ENCODE results near the gene USP34. TPM values are rescaled to one million over a fixed set of nuclear protein-coding genes. Genes with fewer than 3 reads are reported as not detected.

The USP34 gene
- total and polyA plus RNA-seq, 2 of the 8 experiments (the other 6 are each of a cell fraction or from before 2014, with no cell fraction given), result 56.7 to 91.7 TPM

DNA sequence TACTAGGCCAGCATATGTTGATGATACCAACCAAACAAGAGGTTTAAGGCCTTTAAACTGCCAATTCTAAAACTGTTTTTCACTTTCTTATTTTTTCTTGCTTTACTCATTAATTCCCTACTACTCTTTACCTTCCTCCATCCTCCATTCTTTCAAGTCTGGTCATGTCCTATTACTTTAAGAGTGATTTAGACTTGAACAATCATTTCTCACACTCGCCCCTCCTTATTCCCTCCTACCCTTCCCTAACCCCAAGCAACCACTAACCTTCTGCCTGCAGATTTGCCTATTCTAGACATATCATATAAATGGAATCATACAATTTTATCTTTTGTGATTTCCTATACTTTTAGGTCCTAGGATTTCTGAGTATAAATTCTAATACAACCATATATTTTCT lies 127.7 kb downstream of the USP34 start:
- no peak overlapping the region for H3K4ac ChIP-seq (replicated peaks; ENCODE audit: insufficient read length, low read depth, low read length)
- H2BK5ac ChIP-seq (ENCODE audit: low read depth, low read length), result no peak overlapping the region
- 86% methylated on average over 1 of the region's 1 CpG; no CpG with 5 or more reads in 1 of the 2 experiments for WGBS, 2 experiments (ENCODE audit: extremely low coverage in 1 of 2, insufficient coverage in 1 of 2, insufficient read length in 1 of 2, insufficient replicate concordance in 2 of 2, low coverage in 1 of 2, low lambda C conversion rate in 2 of 2, missing lambda C conversion rate in 1 of 2)
- ChIA-PET CTCF (ENCODE audit: partially characterized antibody) (no interaction called here), POLR2A (ENCODE audit: partially characterized antibody) (no interaction called here)
- no peak overlapping the region for H3K23ac ChIP-seq (ENCODE audit: insufficient read length)
- H3K79me1 ChIP-seq (ENCODE audit: low read depth, low read length), result no peaks in the 10 kb centered on the region
- no peaks in the 10 kb centered on the region for H3K9me3 ChIP-seq (ENCODE audit: insufficient read depth in 2 of 2, low read depth in 1 of 2, low read length in 1 of 2)
- H3K4me1 ChIP-seq (replicated peaks in 1 of 4; ENCODE audit: control insufficient read depth in 3 of 4, insufficient read depth in 4 of 4, low read length in 3 of 4), result no peaks in the 10 kb centered on the region
- no peaks in the 10 kb centered on the region; a peak in 1 of 4 replicates for H3K79me2 ChIP-seq (ENCODE audit: control insufficient read depth in 1 of 2, insufficient read depth in 2 of 2, low read length in 2 of 2)
- no peak overlapping the region for H2BK20ac ChIP-seq (ENCODE audit: low read length)
- no peak overlapping the region for H2AFZ ChIP-seq (ENCODE audit: low read length)
- no peak overlapping the region for H2AK5ac ChIP-seq (ENCODE audit: low read depth, low read length)
- H3K27ac ChIP-seq (ENCODE audit: low read depth, low read length), result no peak overlapping the region
- H3K9ac ChIP-seq (replicated peaks in 1 of 4; ENCODE audit: extremely low read depth in 1 of 4, low read depth in 3 of 4, low read length in 3 of 4), result no peak overlapping the region
- H2BK15ac ChIP-seq (ENCODE audit: low read length), result no peak overlapping the region
- H3K36me3 ChIP-seq (ENCODE audit: control insufficient read depth in 2 of 4, insufficient read depth in 4 of 4, low read length in 3 of 4), result peaks cover 4 to 65% (median 25%) of the 10 kb centered on the region in 4 experiments
- no peak overlapping the region for H3K4me2 ChIP-seq (ENCODE audit: insufficient read depth in 1 of 2, low read depth in 2 of 2, low read length in 2 of 2)
- no peaks in the 10 kb centered on the region for H3K27me3 ChIP-seq (replicated peaks in 1 of 4; ENCODE audit: control insufficient read depth in 3 of 4, extremely low read depth in 1 of 4, insufficient read depth in 3 of 4, low read length in 3 of 4)
- peaks cover 0 to 1% of the 10 kb centered on the region in 2 experiments for H4K20me1 ChIP-seq (replicated peaks in 1 of 2; ENCODE audit: control insufficient read depth in 1 of 2, insufficient read depth in 2 of 2, low read length in 2 of 2)
- DNase-seq (ENCODE audit: low read depth in 1 of 2, low spot score in 2 of 2) (no peak), FAIRE-seq (no peak)
- H3K23me2 ChIP-seq (ENCODE audit: low read depth, low read length), result 0 out of 2 replicates have a peak, but pooled peaks cover 3% of the 10 kb centered on the region
- H3K4me3 ChIP-seq (ENCODE audit: extremely low read depth in 1 of 4, insufficient read depth in 2 of 4, low read depth in 3 of 4, low read length in 4 of 4), result no peak overlapping the region
- no peak overlapping the region for H3K14ac ChIP-seq (ENCODE audit: insufficient read length)
- H3K18ac ChIP-seq (ENCODE audit: extremely low read depth, low read length), result no peak overlapping the region
- H4K5ac ChIP-seq (ENCODE audit: insufficient read length, low read depth, low read length), result no peak overlapping the region
- H2BK120ac ChIP-seq (replicated peaks; ENCODE audit: low read depth, low read length), result no peak overlapping the region
- no peak overlapping the region for H4K8ac ChIP-seq (ENCODE audit: extremely low read depth, insufficient read depth, low read length)
- no peak overlapping the region for H4K91ac ChIP-seq (replicated peaks; ENCODE audit: insufficient read length, low read length)
- TF ChIP-seq BRCA1 (IDR thresholded peaks at IDR 0.05; ENCODE audit: low read depth, low read length), result no peak
- H2BK12ac ChIP-seq (ENCODE audit: low read depth, low read length), result no peak overlapping the region
- H3K56ac ChIP-seq (replicated peaks; ENCODE audit: insufficient read length, low read depth, low read length), result no peak overlapping the region

Data from H1 (cell line).